H9 (cell line): Measurements from ENCODE around the gene GALNT17. TPM values are rescaled to one million over a fixed set of nuclear protein-coding genes. Genes with fewer than 3 reads are reported as not detected.
A peak's percentile ranks its signal among the peaks of the same experiment; 100 is the strongest.

ENCODE experiments used
- DNase-seq: peaks from one replicate; pipeline ENCODE4 v3.0.0-alpha.2; 2017
- H2AFZ ChIP-seq: one replicate; pipeline ENCODE4 v1.6.1; 2013; ENCODE audit warnings: mild to moderate bottlenecking, low read length, control low read depth, moderate library complexity
- H2AK5ac ChIP-seq: 2 replicates; pipeline ENCODE4 v1.6.1; 2013; ENCODE audit warnings: low read length, control low read depth, mixed read lengths; ENCODE audit not compliant: insufficient read length
- H2BK120ac ChIP-seq: one replicate; pipeline ENCODE4 v1.6.1; 2013; ENCODE audit warnings: low read depth, mild to moderate bottlenecking, low read length, control low read depth, inconsistent platforms; ENCODE audit not compliant: poor library complexity, severe bottlenecking
- H2BK12ac ChIP-seq: 2 replicates; pipeline ENCODE4 v1.6.1; 2013; ENCODE audit warnings: low read length, control low read depth, mixed read lengths, low read depth; ENCODE audit not compliant: insufficient read length
- H2BK15ac ChIP-seq: 2 replicates; pipeline ENCODE4 v1.6.1; 2013; ENCODE audit warnings: low read depth, low read length, control low read depth
- H2BK20ac ChIP-seq: one replicate; pipeline ENCODE4 v1.6.1; 2013; ENCODE audit warnings: low read depth, mild to moderate bottlenecking, low read length, control low read depth, inconsistent platforms; ENCODE audit not compliant: poor library complexity, severe bottlenecking
- H2BK5ac ChIP-seq: 2 replicates; pipeline ENCODE4 v1.6.1; 2013; ENCODE audit warnings: low read length, control low read depth, mixed read lengths; ENCODE audit not compliant: insufficient read length
- H3K14ac ChIP-seq: 2 replicates; pipeline ENCODE4 v1.6.1; 2013; ENCODE audit warnings: low read length, control low read depth; ENCODE audit not compliant: insufficient read depth
- H3K18ac ChIP-seq: 2 replicates; pipeline ENCODE4 v1.6.1; 2013; ENCODE audit warnings: low read depth, mild to moderate bottlenecking, mixed read lengths, low read length, control low read depth; ENCODE audit not compliant: insufficient read length
- H3K23ac ChIP-seq: 2 replicates; pipeline ENCODE4 v1.6.1; 2013; ENCODE audit warnings: low read length, control low read depth, mixed read lengths, low read depth; ENCODE audit not compliant: insufficient read length
- H3K23me2 ChIP-seq: 2 replicates; pipeline ENCODE4 v1.6.1; 2013; ENCODE audit warnings: low read depth, mild to moderate bottlenecking, mixed read lengths, low read length, control low read depth; ENCODE audit not compliant: insufficient read length, poor library complexity, severe bottlenecking
- H3K27ac ChIP-seq: 2 replicates; pipeline ENCODE4 v1.5.1; 2013; ENCODE audit warnings: low read length, control low read depth, mixed read lengths, low read depth; ENCODE audit not compliant: insufficient read length
- H3K27me3 ChIP-seq: 2 replicates; pipeline ENCODE4 v1.6.1; 2013; ENCODE audit warnings: low read length, control low read depth, inconsistent platforms; ENCODE audit not compliant: insufficient read depth
- H3K4ac ChIP-seq: 2 replicates; pipeline ENCODE4 v1.6.1; 2013; ENCODE audit warnings: low read depth, mild to moderate bottlenecking, control low read depth, inconsistent platforms, low read length, moderate library complexity
- H3K4me1 ChIP-seq: 2 replicates; pipeline ENCODE4 v1.6.1; 2013; ENCODE audit warnings: low read length, control low read depth, inconsistent platforms; ENCODE audit not compliant: insufficient read depth
- H3K4me2 ChIP-seq: 2 replicates; pipeline ENCODE4 v1.6.1; 2013; ENCODE audit warnings: low read length, control low read depth, mixed read lengths; ENCODE audit not compliant: insufficient read length, insufficient read depth
- H3K56ac ChIP-seq: 2 replicates; pipeline ENCODE4 v1.6.1; 2013; ENCODE audit warnings: low read depth, mild to moderate bottlenecking, mixed read lengths, low read length, control low read depth; ENCODE audit not compliant: insufficient read length
- H3K79me1 ChIP-seq: 2 replicates; pipeline ENCODE4 v1.6.1; 2013; ENCODE audit warnings: low read depth, mild to moderate bottlenecking, moderate library complexity, low read length, control low read depth, inconsistent platforms; ENCODE audit not compliant: insufficient read depth, poor library complexity, severe bottlenecking
- H3K79me2 ChIP-seq: 2 replicates; pipeline ENCODE4 v1.6.1; 2013; ENCODE audit warnings: low read length, control low read depth, inconsistent platforms; ENCODE audit not compliant: insufficient read depth
- H3K9ac ChIP-seq: 2 replicates; pipeline ENCODE4 v1.6.1; 2013; ENCODE audit warnings: low read length, control low read depth, mixed read lengths; ENCODE audit not compliant: insufficient read length; ENCODE audit errors: extremely low read depth
- H3K9me3 ChIP-seq: one replicate; pipeline ENCODE4 v1.6.1; 2013; ENCODE audit warnings: low read depth, low read length, inconsistent platforms; ENCODE audit not compliant: control insufficient read depth
- H3T11ph ChIP-seq: one replicate; pipeline ENCODE4 v1.6.1; 2013; ENCODE audit warnings: mild to moderate bottlenecking, low read length, control low read depth, inconsistent platforms
- H4K20me1 ChIP-seq: one replicate; pipeline ENCODE4 v1.6.1; 2013; ENCODE audit not compliant: control insufficient read depth, insufficient read length, insufficient read depth
- H4K5ac ChIP-seq: 2 replicates; pipeline ENCODE4 v1.6.1; 2013; ENCODE audit warnings: low read depth, mild to moderate bottlenecking, mixed read lengths, low read length, control low read depth; ENCODE audit not compliant: insufficient read length
- H4K8ac ChIP-seq: replicated peaks from 2 replicates; pipeline ENCODE4 v1.6.1; 2013; ENCODE audit warnings: low read length, control low read depth, mixed read lengths, low read depth; ENCODE audit not compliant: insufficient read length
- H4K91ac ChIP-seq: 2 replicates; pipeline ENCODE4 v1.6.1; 2013; ENCODE audit warnings: low read depth, mild to moderate bottlenecking, moderate library complexity, mixed read lengths, low read length, control low read depth; ENCODE audit not compliant: insufficient read length
- H3K27ac Mint-ChIP-seq, 3 experiments: 2 replicates in 2 of 3; 3 replicates in 1 of 3; pipeline ENCODE4 v1.8.0; 2020 to 2021; ENCODE audit warnings: mixed read lengths in 3 of 3, mild to moderate bottlenecking in 1 of 3, moderate library complexity in 1 of 3
- H3K27me3 Mint-ChIP-seq: 2 replicates; pipeline ENCODE4 v1.8.0; 2021; ENCODE audit warnings: low read depth, mild to moderate bottlenecking, moderate library complexity, mixed read lengths
- H3K36me3 Mint-ChIP-seq, 3 experiments: 2 replicates in 2 of 3; 3 replicates in 1 of 3; pipeline ENCODE4 v1.8.0; 2020 to 2021; ENCODE audit warnings: low read depth in 3 of 3, mixed read lengths in 3 of 3; ENCODE audit not compliant: insufficient read depth in 1 of 3
- H3K4me1 Mint-ChIP-seq, 2 experiments: 2 replicates each; pipeline ENCODE4 v1.8.0; 2020; ENCODE audit warnings: mixed read lengths in 2 of 2
- H3K4me3 Mint-ChIP-seq, 2 experiments: 2 replicates in 1 of 2; 3 replicates in 1 of 2; pipeline ENCODE4 v1.8.0; 2020 to 2021; ENCODE audit warnings: mild to moderate bottlenecking in 2 of 2, mixed read lengths in 2 of 2, moderate library complexity in 1 of 2
- H3K9me3 Mint-ChIP-seq, 2 experiments: 2 replicates in 1 of 2; 3 replicates in 1 of 2; pipeline ENCODE4 v1.8.0; 2020; ENCODE audit warnings: mild to moderate bottlenecking in 2 of 2, mixed read lengths in 2 of 2, moderate library complexity in 1 of 2
- WGBS: extraction: QIAGEN DNeasy Blood & Tissue Kit; methylation state at CpG from one replicate; pipeline ENCODE4 v1.1.7; 2013; ENCODE audit warnings: missing lambda C conversion rate, low lambda C conversion rate, mixed read lengths; ENCODE audit not compliant: insufficient read length; ENCODE audit errors: extremely low coverage; 5-methylcytosine and 5-hydroxymethylcytosine counted together
- total RNA-seq: library from RNA; stranded (reverse); gene quantifications from 2 replicates; pipeline ENCODE4 v1.2.1, GENCODE V29; 2021
- TF ChIP-seq, protein P1 (sequence below): fragments of 200-600 bp; sonication (generic); conservative IDR thresholded peaks from 3 replicates; pipeline ENCODE4 v1.8.0; 2021; ENCODE audit warnings: antibody characterized with exemption, mild to moderate bottlenecking

GALNT17 gene
- total RNA-seq, 1 experiment from 2014 or later = 43.2 TPM

DNA sequence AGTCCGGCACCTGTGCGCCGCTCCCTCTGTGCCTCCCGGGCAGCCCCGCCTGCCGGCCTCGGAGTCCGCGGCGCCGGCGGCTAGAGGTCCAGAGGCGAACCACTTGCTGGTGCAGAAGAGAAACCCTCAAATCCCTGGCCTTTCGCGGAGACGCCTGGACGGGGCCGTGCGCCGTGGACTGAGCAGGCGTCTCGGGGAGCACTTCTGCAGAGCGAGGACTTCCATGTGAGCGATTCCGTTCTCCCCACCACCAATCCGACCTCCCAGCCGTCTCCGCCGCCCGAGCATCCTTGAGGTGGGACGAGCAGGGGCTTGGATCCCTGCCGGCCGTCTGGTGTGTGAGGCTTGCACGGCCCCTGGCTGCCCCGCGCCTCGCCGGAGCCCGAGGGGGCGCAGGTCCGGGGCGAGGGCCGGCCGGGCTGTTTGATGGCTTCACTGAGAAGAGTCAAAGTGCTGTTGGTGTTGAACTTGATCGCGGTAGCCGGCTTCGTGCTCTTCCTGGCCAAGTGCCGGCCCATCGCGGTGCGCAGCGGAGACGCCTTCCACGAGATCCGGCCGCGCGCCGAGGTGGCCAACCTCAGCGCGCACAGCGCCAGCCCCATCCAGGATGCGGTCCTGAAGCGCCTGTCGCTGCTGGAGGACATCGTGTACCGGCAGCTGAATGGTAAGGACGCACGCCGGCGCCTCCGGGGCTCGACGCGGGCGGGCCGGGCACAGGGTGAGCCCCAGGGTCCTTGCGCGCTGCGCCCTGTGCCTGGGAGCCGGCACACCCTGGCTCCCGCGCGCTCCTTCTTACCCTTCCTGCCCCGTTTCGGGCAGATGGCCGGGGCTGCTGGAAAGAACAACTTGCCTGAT is 660 bp downstream of the GALNT17 start:
- Histone ChIP-seq H3K9ac (peak overlapping the region; percentile 42), H3K4me2 (peak overlapping the region; percentile 91), H3K18ac (no peak overlapping the region)

More for the DNA sequence above, 660 bp downstream of the GALNT17 start:
- Histone ChIP-seq H3K56ac (no peak overlapping the region), H4K20me1 (peaks cover 2% of the 10 kb centered on the region), H2BK12ac (no peak overlapping the region), H3K27ac (no peak overlapping the region), H4K5ac (no peak overlapping the region), H3K4ac (no peak overlapping the region), H2BK20ac (no peak overlapping the region), H3K27me3 (no peaks in the 10 kb centered on the region), H3K14ac (peak overlapping the region; percentile 44), H3K79me1 (no peaks in the 10 kb centered on the region), H2AFZ (no peak overlapping the region), H3K9me3 (no peaks in the 10 kb centered on the region), H4K8ac (no peak overlapping the region), H2BK15ac (no peak overlapping the region), H3K4me1 (peaks cover 16% of the 10 kb centered on the region), H3K23me2 (peaks cover 21% of the 10 kb centered on the region), H3K79me2 (peaks cover 37% of the 10 kb centered on the region), H4K91ac (no peak overlapping the region), H3K23ac (no peak overlapping the region), H2BK5ac (no peak overlapping the region), H3T11ph (no peak overlapping the region), H2BK120ac (no peak overlapping the region), H2AK5ac (no peak overlapping the region)
- Mint-ChIP-seq H3K9me3 (no peaks in the 10 kb centered on the region; a peak in 1 of 5 replicates), H3K27me3 (no peaks in the 10 kb centered on the region), H3K4me3 (peak overlapping the region; percentile 95), H3K4me1 (peaks cover 32 to 41% of the 10 kb centered on the region in 2 experiments), H3K27ac (peak overlapping the region in 1 of 3 experiments; percentile 51; a peak in 2 of 7 replicates), H3K36me3 (peaks cover 20 to 26% (median 23%) of the 10 kb centered on the region in 3 experiments)
- TF ChIP-seq, protein P1, sequence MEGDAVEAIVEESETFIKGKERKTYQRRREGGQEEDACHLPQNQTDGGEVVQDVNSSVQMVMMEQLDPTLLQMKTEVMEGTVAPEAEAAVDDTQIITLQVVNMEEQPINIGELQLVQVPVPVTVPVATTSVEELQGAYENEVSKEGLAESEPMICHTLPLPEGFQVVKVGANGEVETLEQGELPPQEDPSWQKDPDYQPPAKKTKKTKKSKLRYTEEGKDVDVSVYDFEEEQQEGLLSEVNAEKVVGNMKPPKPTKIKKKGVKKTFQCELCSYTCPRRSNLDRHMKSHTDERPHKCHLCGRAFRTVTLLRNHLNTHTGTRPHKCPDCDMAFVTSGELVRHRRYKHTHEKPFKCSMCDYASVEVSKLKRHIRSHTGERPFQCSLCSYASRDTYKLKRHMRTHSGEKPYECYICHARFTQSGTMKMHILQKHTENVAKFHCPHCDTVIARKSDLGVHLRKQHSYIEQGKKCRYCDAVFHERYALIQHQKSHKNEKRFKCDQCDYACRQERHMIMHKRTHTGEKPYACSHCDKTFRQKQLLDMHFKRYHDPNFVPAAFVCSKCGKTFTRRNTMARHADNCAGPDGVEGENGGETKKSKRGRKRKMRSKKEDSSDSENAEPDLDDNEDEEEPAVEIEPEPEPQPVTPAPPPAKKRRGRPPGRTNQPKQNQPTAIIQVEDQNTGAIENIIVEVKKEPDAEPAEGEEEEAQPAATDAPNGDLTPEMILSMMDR = no peak
- no CpG with 5 or more reads among the region's 88 CpGs for WGBS
- no peak for DNase-seq
